Left hindlimb (tissue), 1 donor: Measurements from ENCODE around the gene GRM8.
A peak's percentile ranks its signal among the peaks of the same experiment; 100 is the strongest.
"Not testable (repeated sequence)": the region's sequence is repeated elsewhere in the genome, so short reads cannot be mapped to it uniquely, and the experiment has no call there.

Experiments
- DNase-seq: peaks from one replicate; pipeline ENCODE4 v3.0.0-alpha.2; 2018

Gene GRM8

GRCh38 chr7:126702242-126703016 lies 550.3 kb downstream of the GRM8 start:
- DNase-seq: no peak

GRCh38 chr7:126700807-126701604 lies 551.7 kb downstream of the GRM8 start:
- DNase-seq: peak; percentile 45

GRCh38 chr7:126699707-126700106 lies 553.0 kb downstream of the GRM8 start:
- no peak for DNase-seq

GRCh38 chr7:126698909-126699308 lies 553.8 kb downstream of the GRM8 start:
- DNase-seq: no peak

GRCh38 chr7:126698446-126698845 lies 554.3 kb downstream of the GRM8 start:
- DNase-seq: no peak

GRCh38 chr7:126696256-126697038 lies 556.3 kb downstream of the GRM8 start:
- DNase-seq: no peak

GRCh38 chr7:126690848-126691751 lies 561.6 kb downstream of the GRM8 start:
- DNase-seq: no peak

GRCh38 chr7:126690104-126690503 lies 562.6 kb downstream of the GRM8 start:
- no peak for DNase-seq

GRCh38 chr7:126689037-126689436 lies 563.7 kb downstream of the GRM8 start:
- DNase-seq: no peak

GRCh38 chr7:126686474-126686873 lies 566.3 kb downstream of the GRM8 start:
- DNase-seq: no peak

- no peak for DNase-seq
Measured at GRCh38 chr7:126685596-126685995, 567.1 kb downstream of the GRM8 start.

- DNase-seq: no peak
Measured at GRCh38 chr7:126685018-126685573, 567.6 kb downstream of the GRM8 start.

- no peak for DNase-seq
Measured at GRCh38 chr7:126682176-126682575, 570.6 kb downstream of the GRM8 start.

GRCh38 chr7:126668762-126669161 lies 584.0 kb downstream of the GRM8 start:
- DNase-seq: not testable (repeated sequence)

- DNase-seq: no peak
Measured at GRCh38 chr7:126668367-126668752, 584.4 kb downstream of the GRM8 start.

- no peak for DNase-seq
Measured at GRCh38 chr7:126667742-126668366, 584.9 kb downstream of the GRM8 start.

GRCh38 chr7:126662856-126663255 lies 589.9 kb downstream of the GRM8 start:
- no peak for DNase-seq

GRCh38 chr7:126659124-126659523 lies 593.6 kb downstream of the GRM8 start:
- no peak for DNase-seq

- DNase-seq: no peak
Measured at GRCh38 chr7:126658684-126659083, 594.1 kb downstream of the GRM8 start.

GRCh38 chr7:126657599-126658358 lies 595.0 kb downstream of the GRM8 start:
- no peak for DNase-seq

- DNase-seq: no peak
Measured at GRCh38 chr7:126657137-126657536, 595.6 kb downstream of the GRM8 start.
